ENCODE measurements around the gene SLC66A2.

The SLC66A2 gene

DNA sequence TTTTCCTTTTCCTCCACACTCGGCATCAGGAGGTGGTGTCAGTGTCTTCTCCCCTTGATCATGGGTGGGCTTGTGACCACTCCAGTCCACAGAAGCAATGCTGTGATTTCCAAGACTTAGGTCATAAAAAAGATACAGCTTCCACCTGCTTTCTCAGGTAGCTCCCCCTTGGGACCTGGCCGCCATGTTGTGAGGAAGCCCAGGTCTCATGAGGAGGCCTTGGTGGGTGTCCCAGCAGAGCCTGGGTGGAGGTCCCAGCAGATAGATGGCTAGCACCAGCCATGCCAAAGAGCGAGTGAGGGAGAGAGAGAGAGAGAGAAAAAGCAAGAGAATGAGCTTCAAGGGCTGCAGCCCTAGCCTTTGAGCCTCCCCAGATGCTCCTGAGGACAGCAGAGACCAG lies 16.0 kb downstream of the SLC66A2 start:
- DNase-seq: no peak

- no peak for DNase-seq
These were observed 16.4 kb downstream of the SLC66A2 start for GRCh38 chr18:79935098-79935480.

GRCh38 chr18:79934311-79935097 lies 16.9 kb downstream of the SLC66A2 start:
- DNase-seq: no peak

DNA sequence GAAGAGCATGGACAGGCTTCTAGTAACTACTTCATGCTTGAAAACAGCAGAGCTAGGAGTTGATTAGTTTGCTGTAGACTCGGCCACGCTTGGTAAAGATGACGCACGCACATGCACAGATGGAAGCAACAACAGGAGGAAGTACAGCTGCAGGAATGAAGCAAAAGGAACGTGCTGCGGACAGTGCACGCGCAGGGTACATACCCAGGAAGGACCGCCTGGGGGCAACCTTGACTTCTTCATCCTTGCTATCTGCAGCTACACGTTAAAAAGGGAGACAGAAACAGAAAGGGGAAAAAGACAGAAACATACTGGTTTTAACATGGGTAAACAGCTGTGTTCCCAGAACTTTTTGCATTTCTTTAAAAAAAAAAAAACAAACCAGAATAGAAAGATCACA lies 17.7 kb downstream of the SLC66A2 start:
- no peak for DNase-seq

GRCh38 chr18:79932907-79933306 lies 18.5 kb downstream of the SLC66A2 start:
- DNase-seq: no peak

DNA sequence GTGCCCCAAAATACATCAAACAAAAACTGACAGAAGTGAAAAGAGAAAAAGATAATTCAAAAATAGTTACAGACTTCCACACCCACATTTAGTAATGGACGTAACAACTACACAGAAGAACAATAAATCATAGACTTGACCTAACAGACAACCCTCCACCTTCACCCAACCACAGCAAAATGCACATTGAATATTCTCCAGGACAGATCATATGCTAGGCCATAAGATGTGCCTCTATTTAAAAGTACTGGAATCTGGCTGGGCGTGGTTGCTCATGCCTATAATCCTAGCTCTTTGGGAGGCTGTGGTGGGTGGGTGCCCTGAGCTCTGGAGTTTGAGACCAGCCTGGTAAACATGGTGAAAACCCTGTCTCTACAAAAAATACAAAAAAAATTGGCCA lies 20.0 kb downstream of the SLC66A2 start:
- no peak for DNase-seq

DNA sequence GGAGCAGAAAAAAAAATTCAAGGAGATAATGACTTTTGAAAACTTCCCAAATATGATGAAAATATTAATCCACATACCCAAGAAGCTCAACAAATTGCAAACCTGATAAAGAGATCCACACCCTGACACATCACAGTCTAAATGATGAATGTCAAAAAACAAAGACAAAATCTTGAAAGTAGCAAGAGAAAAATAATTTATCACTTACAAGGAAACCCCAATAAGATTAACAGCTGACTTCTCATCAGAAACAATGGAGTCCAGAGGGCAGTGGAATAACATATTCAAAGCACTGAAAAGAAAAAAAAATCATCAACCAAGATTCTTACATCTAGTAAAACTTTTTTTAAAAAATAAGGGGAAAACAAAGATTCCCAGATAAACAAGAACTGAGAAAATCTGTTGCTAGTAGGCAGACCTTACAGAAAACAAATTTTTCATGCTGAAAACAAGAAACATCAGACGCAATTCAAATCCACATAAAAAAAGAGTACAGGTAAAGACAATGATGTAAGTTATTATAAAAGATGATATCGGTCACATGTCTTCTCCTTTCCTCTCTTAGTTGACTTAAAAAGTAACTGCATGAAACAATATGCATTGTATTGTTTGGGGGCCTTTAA lies 21.3 kb downstream of the SLC66A2 start:
- DNase-seq: no peak

- no peak for DNase-seq
These were observed 22.9 kb downstream of the SLC66A2 start for GRCh38 chr18:79928563-79928960.

DNA sequence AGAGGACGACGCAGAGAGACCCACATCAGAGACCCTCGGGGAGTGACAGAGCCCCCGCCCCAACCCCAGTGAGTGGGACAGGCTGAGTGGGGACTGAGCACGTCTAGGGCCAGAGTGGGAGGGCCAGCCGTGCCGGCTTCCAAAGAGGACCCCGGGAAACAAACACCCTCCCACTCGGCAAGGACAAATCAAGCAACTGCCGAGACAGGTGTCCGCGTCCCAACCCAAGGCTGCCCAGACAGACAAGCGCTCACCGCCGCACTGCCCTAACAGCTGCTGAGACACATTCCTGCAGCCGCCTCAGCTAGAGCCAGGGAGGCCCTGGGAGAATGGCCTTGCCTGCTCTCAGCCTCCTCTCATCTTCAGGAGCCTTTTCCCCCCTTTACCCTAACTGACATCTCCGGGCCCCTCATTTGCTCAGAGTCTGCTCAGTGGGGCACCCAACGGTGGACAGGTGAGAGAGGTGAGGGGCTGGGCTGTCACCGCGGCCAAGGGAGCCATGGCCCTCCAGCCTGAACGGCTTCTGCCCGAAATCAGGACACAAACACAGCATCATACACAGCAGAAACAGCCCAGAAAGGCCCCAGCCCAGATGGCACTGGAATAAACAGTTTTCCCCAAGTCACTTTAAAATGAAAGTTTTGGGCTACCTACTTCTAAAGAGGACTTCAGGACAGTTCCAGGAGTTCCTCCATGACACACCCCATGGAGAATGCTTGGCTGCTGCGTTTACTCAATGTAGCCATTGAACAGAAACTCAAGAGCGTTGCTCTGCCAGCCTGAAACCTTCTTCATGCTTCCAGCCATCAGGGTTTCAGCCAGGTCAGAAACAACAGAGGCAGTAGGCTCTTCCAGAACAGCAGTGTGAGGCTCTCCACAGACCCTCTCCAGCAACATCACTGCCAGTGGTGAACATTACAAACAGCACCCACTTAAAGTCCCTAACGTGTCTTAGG lies 23.6 kb downstream of the SLC66A2 start:
- no peak for DNase-seq

DNA sequence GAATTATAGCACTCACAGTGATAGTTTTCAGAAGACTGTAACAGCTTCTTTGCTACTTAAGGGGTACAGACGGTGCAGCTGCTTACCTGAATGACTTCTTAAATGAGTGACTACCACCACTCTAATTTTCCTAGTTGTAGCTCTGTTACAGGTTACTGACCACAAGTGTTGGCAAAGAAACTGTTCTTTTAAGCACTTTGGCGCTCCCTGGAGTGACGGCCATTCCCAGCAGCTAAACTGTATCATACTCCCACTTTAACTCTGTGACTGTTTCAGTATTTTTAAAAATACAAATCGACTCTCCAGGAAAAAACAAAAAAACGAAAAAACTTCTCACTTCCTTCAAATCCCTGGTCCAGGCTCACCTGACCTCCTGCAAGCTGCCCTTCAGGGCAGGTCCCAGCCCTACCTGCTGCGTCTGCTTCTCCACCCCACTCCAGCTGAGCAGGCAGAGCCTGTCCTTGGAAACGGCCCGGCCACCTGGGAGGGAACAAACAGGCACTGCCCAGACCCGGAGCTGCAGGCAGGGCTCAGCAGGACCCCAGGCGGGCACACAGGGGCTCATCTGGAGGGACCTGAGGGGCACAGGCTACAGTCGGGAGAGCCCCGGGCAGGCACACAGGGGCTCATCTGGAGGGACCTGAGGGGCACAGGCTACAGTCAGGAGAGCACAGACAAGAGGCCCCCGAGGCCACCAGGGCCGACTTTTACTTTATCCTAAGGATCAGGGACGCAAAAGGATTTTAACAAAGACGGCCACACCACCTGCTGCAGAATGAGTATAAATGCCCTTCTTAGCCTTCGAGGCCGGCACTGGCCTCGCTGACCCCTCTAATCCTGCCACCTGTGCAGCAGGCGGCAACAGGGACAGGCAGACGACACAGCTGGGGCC lies 24.5 kb downstream of the SLC66A2 start:
- no peak for DNase-seq

GRCh38 chr18:79926306-79926705 lies 25.1 kb downstream of the SLC66A2 start:
- DNase-seq: no peak

DNA sequence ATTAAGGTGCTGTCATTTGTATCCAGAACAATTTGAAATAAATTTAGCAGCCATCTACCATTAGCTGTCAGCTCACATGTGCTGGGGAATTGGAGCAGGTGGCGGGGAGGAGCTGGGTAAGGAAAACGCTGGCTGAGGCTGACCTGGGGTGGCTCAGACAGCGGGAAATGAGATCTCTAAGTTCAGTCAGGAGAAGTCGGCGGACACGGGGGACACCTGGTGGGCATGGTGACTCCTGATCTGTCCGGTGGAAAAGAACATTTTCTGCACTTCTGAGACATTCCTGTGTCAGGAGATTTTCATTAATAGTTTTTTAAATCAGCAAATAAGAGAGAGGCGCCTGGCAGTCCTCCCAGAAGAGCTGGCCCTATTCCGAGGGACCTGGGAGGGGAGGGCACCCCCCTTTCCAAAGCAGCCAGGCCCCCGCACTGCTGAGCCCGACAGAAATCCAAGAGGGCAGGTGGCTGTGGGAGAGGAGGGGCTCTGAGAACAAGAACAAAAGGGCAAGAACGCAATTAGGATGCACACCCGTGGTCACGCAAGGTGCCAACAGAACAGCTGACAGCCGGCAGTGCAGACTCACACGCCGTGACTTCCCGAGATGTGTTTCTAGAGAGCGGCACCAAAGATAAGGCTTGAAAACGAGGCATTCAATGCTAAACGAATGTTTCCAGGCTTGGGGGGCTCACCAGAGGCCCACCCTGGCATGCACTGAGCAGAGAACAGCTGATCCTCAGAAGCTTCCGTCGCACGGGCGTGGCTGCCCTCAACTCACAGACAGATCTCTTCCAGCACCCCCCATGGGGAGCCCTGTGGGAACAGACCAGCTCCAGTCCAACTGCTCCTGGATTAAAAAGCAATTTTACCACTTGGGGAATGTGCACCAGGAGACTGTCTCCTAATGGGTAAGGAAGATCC lies 26.4 kb downstream of the SLC66A2 start:
- DNase-seq: no peak

DNA sequence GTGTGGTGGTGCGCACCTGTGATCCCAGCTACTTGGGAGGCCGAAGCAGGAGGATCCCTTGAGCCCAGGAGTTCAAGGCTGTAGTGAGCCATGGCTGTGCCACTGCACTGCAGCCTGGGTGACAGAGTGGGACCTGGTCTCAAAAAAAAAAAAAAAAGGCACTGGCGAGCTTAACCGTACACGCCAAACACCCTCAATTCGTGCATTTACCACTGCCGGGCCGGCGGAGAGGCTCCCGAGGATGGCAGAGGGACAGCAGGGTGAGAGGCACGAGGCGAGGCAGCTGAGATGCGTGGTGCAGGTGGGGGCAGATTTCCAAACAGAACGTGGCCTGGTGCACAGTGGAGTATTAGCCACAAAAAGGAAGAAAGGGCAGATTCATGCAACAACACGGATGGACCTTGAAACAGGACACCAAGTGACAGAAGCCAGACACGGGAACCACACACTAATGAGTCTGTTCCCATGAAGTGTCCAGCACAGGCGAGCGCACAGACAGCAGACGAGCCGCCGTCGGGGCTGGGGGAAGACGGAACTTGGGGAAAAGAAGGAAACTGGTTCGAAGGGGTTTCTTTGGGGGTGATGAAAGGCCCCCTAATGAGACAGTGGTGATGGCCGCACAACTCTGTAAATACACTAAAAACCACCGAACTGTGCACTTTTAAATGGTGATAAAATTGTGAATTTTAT lies 27.4 kb downstream of the SLC66A2 start:
- DNase-seq: no peak

DNA sequence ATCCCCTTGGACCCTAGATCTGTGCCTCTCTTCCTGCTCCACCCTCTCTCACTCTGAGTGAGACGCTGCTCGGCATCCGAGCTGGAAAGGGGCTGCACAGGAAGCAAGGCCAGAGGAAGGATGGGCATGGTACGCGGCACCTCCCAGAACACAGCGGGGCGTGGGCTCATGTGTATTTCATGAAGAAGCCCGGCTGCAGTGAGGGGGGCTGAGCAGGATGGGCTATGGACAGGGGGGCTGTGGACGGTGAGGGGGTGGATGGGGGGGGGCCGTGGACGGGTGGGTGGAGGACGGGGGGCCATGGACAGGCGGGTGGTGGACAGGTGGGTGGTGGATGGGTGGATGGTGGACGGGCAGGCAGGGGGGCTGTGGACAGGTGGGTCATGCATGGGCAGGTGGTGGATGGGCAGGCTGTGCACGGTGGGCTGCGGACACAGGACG lies 28.5 kb downstream of the SLC66A2 start:
- no peak for DNase-seq

DNA sequence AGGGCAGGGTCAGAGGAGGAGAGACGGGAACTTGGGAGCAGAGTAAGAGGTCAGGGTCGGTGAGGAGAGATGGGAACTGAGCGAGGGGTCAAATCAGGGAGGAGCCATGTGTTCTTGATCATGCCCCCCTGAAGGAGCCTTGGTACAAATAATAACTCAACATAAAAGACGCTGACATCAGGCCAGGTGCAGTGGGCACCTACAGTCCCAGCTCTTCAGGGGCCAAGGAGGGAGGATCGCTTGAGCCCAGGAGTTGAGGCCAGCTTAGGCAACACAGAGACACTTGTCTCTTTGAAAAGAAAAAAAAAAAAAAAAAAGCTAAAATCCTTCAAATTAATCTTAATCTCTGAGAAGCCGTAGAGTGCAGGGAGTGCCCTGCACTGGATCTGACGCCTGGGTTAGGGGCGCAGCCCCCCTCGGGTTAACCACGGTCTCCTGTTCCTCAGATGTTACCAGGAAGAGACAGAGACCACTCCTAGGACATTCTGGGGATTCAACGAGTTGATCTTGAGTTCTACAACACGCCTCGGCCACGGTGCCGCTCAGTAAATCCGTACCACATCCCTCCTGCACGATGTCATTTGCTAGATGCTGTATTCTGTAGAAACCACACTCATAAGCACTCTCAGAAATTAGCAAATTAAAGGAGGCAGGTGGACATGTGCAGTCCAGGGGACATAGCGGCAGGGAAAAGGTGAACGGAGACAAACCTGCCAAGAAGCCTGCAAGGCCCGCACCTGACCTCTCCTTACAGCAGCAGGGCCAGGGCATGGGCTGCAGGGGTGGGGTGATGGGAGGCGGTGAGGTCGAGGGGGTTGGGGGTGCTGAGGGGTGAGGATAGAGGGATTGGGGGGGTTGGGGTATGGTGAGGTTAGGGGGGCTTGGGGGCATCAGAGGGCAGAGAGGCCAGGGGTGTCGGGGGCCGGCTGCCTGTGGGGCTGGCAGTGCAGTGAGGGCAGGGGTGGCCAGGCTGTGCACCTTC lies 29.2 kb downstream of the SLC66A2 start:
- DNase-seq: no peak

- DNase-seq: no peak
These were observed 32.4 kb downstream of the SLC66A2 start for GRCh38 chr18:79919089-79919488.

GRCh38 chr18:79918615-79919011 lies 32.8 kb downstream of the SLC66A2 start:
- DNase-seq: no peak

DNA sequence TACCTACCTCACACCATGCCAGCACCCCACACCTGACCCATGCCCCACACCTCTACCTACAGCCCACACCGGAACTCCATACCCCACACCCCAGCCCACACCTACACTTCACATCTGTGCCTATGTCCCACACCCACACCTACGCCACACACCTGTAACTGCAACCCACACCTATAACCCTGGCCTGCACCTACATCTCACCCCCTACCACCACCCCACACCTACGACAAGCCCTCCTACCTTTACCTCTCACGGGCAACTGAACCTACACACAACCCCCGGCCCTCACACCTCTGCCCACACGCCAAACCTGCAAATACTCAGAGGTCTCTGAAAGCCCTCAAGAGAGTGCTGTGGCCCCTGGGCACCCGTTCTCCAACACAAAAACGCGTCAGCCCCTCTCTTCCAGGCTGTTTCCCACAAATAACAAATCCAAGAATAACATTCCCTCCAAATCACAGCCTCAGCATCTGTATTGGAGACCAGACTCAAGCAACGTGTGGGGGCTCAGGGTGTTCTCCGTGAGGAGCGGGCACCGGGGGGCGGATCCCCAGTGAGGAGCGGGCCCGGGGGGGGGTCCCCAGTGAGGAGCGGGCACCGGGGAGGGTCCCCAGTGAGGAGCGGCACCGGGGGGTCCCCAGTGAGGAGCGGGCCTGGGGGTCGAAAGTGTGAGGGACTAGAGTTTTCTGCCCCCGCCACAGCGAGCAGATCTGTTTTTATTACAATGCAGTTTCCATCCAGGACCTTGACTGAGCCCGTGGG lies 33.4 kb downstream of the SLC66A2 start:
- no peak for DNase-seq

All from NCI-H524 treated with DMSO at 0.1 percent for 48 hours (cell line).